Putamen (tissue), 1 donor: ENCODE results near the gene TRERF1.
"Not testable (repeated sequence)": the region's sequence is repeated elsewhere in the genome, so short reads cannot be mapped to it uniquely, and the experiment has no call there.

ENCODE experiments used
- DNase-seq: peaks from one replicate; pipeline ENCODE4 v3.0.0-alpha.2; 2016; ENCODE audit warnings: low spot score

The TRERF1 gene, protein sequence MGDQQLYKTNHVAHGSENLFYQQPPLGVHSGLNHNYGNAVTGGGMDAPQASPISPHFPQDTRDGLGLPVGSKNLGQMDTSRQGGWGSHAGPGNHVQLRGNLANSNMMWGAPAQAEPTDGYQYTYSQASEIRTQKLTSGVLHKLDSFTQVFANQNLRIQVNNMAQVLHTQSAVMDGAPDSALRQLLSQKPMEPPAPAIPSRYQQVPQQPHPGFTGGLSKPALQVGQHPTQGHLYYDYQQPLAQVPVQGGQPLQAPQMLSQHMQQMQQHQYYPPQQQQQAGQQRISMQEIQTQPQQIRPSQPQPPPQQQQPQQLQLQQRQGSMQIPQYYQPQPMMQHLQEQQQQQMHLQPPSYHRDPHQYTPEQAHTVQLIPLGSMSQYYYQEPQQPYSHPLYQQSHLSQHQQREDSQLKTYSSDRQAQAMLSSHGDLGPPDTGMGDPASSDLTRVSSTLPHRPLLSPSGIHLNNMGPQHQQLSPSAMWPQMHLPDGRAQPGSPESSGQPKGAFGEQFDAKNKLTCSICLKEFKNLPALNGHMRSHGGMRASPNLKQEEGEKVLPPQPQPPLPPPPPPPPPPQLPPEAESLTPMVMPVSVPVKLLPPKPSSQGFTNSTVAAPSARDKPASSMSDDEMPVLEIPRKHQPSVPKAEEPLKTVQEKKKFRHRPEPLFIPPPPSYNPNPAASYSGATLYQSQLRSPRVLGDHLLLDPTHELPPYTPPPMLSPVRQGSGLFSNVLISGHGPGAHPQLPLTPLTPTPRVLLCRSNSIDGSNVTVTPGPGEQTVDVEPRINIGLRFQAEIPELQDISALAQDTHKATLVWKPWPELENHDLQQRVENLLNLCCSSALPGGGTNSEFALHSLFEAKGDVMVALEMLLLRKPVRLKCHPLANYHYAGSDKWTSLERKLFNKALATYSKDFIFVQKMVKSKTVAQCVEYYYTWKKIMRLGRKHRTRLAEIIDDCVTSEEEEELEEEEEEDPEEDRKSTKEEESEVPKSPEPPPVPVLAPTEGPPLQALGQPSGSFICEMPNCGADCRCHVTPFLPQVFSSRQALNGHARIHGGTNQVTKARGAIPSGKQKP (N-terminal part only)

GRCh38 chr6:42451333-42452170 is at the start of gene TRERF1:
TRERF1 (minus strand) TSS chr6:42451926; CDS start chr6:42269590, 182,336 bp downstream.
- peak; percentile 68 for DNase-seq

DNA sequence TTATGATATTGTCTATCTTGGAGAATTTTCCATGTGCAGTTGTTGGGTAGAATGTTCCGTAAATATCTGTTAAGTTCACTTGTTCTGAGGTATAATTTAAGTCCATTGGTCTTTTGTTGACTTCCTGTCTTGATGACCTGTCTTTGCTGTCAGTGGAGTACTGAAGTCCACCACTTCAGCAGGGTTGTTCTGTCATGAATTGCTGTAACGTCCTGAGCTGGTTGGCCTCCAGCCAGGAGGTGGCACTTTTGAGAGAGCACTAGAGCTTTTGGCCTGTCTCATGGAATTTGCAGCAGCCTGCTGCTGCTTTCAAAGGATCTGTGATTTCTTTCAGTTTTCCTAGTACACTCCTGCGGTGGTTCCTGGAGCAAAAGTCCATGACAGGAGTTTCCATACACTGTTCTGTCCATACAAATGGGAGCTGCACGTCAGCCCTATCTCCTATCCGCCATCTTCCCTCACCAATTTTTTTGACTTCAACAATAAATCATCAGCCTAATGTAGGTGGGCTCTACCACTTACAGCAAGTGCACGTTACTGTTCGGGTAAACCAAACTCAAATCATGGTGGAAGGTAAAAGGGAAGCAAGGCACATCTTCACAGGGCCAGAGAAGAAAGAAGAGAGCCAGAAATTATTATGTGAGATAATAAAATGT is 46.9 kb upstream of the TRERF1 start:
- no peak for DNase-seq

- peak; percentile 12 for DNase-seq
Observed at GRCh38 chr6:42493914-42494539, 42.3 kb upstream of the TRERF1 start.

DNA sequence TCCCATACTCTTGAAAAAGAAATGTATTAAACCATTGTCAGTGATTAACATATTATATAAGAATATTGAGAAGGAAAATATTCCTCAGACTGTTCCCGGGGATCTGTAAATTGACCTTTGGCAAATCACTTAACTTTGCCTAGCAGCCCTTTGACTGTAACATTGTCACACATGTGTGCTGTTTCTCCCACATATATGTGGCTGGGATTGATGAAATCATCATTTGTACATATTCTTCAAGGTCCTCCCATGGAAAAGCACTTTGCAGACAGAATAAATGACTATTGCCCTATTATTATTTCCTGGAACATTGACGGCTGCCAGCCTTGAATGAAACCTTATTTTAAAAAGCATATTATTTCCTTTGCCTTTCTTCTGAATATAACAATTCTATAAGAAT is 36.4 kb upstream of the TRERF1 start:
- DNase-seq, result no peak

- DNase-seq, result no peak
Observed at GRCh38 chr6:42484261-42484660, 32.5 kb upstream of the TRERF1 start.

- DNase-seq, result no peak
Observed at GRCh38 chr6:42482174-42482573, 30.4 kb upstream of the TRERF1 start.

GRCh38 chr6:42471714-42472113 is 20.0 kb upstream of the TRERF1 start:
- DNase-seq, result no peak

DNA sequence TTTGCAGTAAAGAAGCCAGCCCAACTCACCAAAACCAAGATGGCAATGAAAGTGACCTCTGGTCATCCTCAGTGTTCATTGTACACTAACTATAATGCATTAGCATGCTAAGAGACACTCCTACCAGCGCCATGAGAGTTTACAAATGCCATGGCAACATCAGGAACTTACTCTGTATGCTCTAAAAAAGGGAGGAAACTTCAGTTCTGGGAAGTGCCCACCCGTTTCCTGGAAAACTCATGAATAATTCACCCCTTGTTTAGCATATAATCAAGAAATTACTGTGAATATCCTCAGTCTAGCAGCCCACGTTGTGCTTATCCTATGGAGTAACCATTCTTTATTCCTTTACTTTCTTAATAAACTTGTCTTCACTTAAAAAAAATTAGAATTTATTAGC is 19.4 kb upstream of the TRERF1 start:
- DNase-seq, result no peak

DNA sequence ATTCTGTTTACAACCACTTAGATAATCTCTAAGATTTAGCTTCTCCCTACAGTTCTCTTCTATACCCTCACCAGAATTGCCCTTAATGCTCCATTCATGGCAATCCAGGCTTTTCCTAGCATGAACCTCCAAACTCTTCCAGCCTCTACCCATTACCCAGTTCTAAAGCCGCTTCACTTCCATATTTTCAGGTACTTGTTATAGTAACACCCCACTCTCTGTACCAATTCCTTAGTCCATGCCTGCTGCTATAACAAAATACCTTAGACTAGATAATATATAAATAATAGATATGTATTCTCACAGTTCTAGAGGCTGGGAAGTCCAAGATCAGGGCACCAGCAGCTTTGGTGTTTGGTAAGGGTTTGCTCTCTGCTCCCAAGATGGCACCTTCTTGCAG is 16.5 kb upstream of the TRERF1 start:
- no peak for DNase-seq

GRCh38 chr6:42467651-42468050 is 15.9 kb upstream of the TRERF1 start:
- no peak for DNase-seq

- DNase-seq, result not testable (repeated sequence)
Observed at GRCh38 chr6:42466470-42466869, 14.7 kb upstream of the TRERF1 start.

- no peak for DNase-seq
Observed at GRCh38 chr6:42462474-42462972, 10.8 kb upstream of the TRERF1 start.

GRCh38 chr6:42460883-42461282 is 9.2 kb upstream of the TRERF1 start:
- DNase-seq, result no peak

DNA sequence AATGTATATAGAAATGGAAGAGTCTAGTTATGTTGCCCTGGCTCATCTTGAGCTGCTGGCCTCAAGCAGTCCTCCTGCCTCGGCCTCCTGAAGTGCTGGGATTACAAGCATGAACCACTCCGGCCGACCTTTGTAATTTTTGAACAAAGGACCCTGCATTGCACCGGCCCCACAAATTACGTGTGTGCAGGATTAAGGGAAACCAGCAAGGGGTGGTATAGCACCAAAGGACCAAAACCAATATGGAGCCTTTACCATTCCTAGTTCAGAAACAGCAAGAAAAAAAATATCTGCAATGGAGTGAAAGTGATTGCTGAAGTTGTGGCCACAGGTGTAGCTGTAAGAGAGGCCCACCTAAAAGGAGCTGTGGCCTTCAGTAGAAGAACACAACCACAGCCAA is 8.2 kb upstream of the TRERF1 start:
- no peak for DNase-seq

- no peak for DNase-seq
Observed at GRCh38 chr6:42454428-42454791, 2.7 kb upstream of the TRERF1 start.

GRCh38 chr6:42453654-42454427 is 2.1 kb upstream of the TRERF1 start:
- no peak for DNase-seq

DNA sequence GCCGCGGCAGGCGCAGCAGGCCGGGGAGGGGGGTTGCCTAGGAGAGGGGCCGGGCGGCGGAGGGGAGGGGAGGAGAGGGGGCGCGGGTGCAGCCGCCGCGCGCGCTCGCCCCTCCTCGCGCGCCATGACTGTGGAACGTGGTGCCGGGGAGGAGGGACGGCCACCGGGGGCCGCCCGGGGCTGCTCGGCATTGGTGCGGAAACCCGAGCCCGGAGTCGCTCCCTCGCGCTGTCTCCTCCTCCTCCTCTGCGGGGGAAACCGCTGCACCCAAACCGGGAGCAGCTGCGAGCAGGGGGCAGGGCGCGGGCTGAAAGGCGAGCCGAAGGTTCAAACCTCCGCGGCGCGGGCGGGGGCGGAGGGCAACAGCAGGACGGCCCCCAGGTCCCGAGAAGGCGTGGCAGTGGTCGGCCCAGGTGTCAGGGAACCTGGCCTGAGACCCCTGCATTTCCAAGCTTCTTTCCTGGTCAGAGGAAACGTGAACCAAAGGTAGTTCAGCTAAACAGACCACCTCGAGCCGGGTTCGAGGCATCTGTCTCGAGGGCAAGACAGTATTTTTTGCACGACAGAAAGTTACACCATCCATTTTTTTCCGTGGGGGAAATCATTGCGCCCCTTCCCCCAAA is 1.4 kb upstream of the TRERF1 start:
- peak; percentile 79 for DNase-seq

DNA sequence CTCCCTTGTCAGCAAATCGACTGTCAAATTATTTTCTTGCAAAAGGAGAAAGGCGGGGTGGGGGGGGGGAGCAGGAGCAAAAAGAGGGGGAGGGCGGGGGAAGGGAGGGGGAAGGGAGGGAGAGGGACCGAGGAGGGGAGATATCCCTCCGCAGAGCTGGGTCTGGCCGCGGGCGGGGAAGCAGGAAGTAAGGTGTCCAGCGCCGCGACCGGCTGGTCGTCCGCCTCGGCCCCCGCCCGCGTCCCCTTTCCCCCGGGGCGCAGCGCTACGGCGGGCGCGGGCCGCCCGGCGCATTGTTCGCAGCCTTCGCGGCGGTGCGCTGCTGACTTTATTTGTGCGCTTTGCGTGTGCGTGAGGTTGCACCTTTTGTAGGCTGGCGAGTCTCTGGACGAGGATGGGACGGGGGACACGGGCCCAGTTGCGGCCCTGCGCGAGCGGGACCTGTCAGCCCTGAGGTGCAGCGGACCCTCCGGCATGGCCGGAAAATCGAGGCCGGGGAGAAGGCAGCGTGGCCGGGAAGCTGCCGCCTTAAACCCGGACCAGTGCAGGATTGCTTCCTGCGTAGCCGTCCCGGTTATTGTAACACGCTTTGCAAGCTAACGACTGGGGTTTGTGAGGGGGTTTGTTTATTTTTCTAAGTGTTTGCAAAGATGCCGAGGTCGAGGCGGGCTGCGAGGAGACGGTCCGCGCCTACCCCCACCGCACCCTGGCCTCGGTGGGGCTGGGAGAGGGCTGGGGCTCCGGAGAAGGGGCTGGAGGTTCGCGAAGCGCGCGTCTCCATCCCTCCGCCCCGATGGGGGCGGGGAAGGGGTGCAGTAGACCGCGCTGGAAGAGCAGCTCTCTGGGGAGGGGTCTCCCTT is 675 bp upstream of the TRERF1 start:
- no peak for DNase-seq
